ENCODE measurements around the gene PAX5.

DNA sequence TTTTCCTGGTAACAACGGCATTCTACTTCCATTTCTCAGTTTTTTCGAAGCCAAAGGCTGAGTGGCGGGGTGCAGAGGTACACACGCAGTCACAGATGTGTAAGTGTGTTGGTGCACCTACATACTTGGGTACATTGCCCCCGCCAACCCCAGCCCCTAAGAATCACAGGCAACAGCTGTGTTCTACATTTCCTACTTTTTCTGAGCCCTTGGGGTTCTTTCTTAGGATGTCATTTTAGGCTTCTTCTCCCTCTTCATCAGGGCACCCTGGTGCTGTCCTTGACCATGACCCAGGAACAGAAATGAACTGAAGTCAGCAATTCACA, 104.8 kb downstream of the PAX5 start:
- TF ChIP-seq POLR2AphosphoS5 (IDR thresholded peaks at IDR 0.05; ENCODE audit: low read depth, low read length) = no peak
- no peak for TF ChIP-seq TAF1 (IDR thresholded peaks at IDR 0.05; ENCODE audit: borderline replicate concordance, insufficient read depth, low read length)

Measured in PFSK-1 (cell line).